Neuronal stem cell (in vitro differentiated cells): ENCODE measurements around the gene KLK12.

Experiments
- DNase-seq: peaks from one replicate; pipeline ENCODE4 v3.0.0-alpha.2; 2013; ENCODE audit warnings: low spot score
- H2AFZ ChIP-seq: one replicate; pipeline ENCODE4 v1.6.1; 2013; ENCODE audit warnings: mild to moderate bottlenecking, low read length, inconsistent platforms
- H2AK5ac ChIP-seq: 2 replicates; pipeline ENCODE4 v1.6.1; 2013; ENCODE audit warnings: low read depth, mild to moderate bottlenecking, inconsistent platforms, low read length, moderate library complexity, mixed read lengths
- H2BK120ac ChIP-seq: 2 replicates; pipeline ENCODE4 v1.6.1; 2013; ENCODE audit warnings: low read depth, mild to moderate bottlenecking, inconsistent platforms, low read length, moderate library complexity, mixed read lengths
- H2BK12ac ChIP-seq: one replicate; pipeline ENCODE4 v1.6.1; 2013; ENCODE audit warnings: low read length, inconsistent platforms
- H2BK15ac ChIP-seq: 2 replicates; pipeline ENCODE4 v1.6.1; 2013; ENCODE audit warnings: mild to moderate bottlenecking, low read length, inconsistent platforms, mixed read lengths
- H2BK5ac ChIP-seq: one replicate; pipeline ENCODE4 v1.6.1; 2013; ENCODE audit warnings: inconsistent platforms, mild to moderate bottlenecking, low read length, moderate library complexity
- H3K14ac ChIP-seq: one replicate; pipeline ENCODE4 v1.6.1; 2013; ENCODE audit warnings: low read length, inconsistent platforms
- H3K18ac ChIP-seq: 2 replicates; pipeline ENCODE4 v1.6.1; 2013; ENCODE audit warnings: low read length, inconsistent platforms
- H3K23ac ChIP-seq: 2 replicates; pipeline ENCODE4 v1.6.1; 2013; ENCODE audit warnings: low read depth, mild to moderate bottlenecking, mixed read lengths, low read length, inconsistent platforms; ENCODE audit not compliant: poor library complexity
- H3K27ac ChIP-seq: replicated peaks from 3 replicates; pipeline ENCODE4 v1.5.1; 2013; ENCODE audit warnings: low read length, inconsistent platforms
- H3K27me3 ChIP-seq, 3 experiments: 2 replicates each; pipeline ENCODE4 v1.6.1; 2013; ENCODE audit warnings: low read length in 3 of 3, mild to moderate bottlenecking in 2 of 3, inconsistent platforms in 1 of 3, low read depth in 1 of 3, mixed read lengths in 1 of 3, moderate library complexity in 1 of 3; ENCODE audit not compliant: control insufficient read depth in 3 of 3, insufficient read depth in 3 of 3
- H3K36me3 ChIP-seq, 2 donors: replicated peaks in 1 of 2; 2 replicates each; pipeline ENCODE4 v1.6.1; 2013; ENCODE audit warnings: low read length in 2 of 2; ENCODE audit not compliant: control insufficient read depth in 2 of 2, insufficient read depth in 2 of 2
- H3K4ac ChIP-seq: 2 replicates; pipeline ENCODE4 v1.6.1; 2013; ENCODE audit warnings: inconsistent platforms, mild to moderate bottlenecking, low read length, moderate library complexity
- H3K4me1 ChIP-seq, 2 donors: 1 replicate in 1 of 2; 2 replicates in 1 of 2; pipeline ENCODE4 v1.6.1; 2013; ENCODE audit warnings: low read length in 2 of 2, low read depth in 1 of 2; ENCODE audit not compliant: control insufficient read depth in 2 of 2, insufficient read depth in 1 of 2
- H3K4me2 ChIP-seq: one replicate; pipeline ENCODE4 v1.6.1; 2013; ENCODE audit warnings: mild to moderate bottlenecking, low read length, inconsistent platforms; ENCODE audit not compliant: insufficient read depth, poor library complexity, severe bottlenecking
- H3K4me3 ChIP-seq, 2 donors: 2 replicates each; pipeline ENCODE4 v1.5.1; 2013; ENCODE audit warnings: low read length in 2 of 2, mild to moderate bottlenecking in 2 of 2, inconsistent platforms in 1 of 2, moderate library complexity in 1 of 2
- H3K79me1 ChIP-seq: one replicate; pipeline ENCODE4 v1.6.1; 2013; ENCODE audit warnings: low read depth, mild to moderate bottlenecking, inconsistent platforms, low read length, moderate library complexity
- H3K9ac ChIP-seq: one replicate; pipeline ENCODE4 v1.6.1; 2013; ENCODE audit warnings: mild to moderate bottlenecking, low read depth, low read length, inconsistent platforms; ENCODE audit not compliant: poor library complexity
- H3K9me3 ChIP-seq, 2 donors: replicated peaks in 1 of 2; 2 replicates each; pipeline versions ENCODE3 to v1.6.1; 2013; ENCODE audit warnings: low read length in 2 of 2, mild to moderate bottlenecking in 2 of 2, inconsistent platforms in 1 of 2, low read depth in 1 of 2, mixed read lengths in 1 of 2, moderate library complexity in 1 of 2; ENCODE audit not compliant: control insufficient read depth in 2 of 2, insufficient read depth in 1 of 2
- H4K8ac ChIP-seq: one replicate; pipeline ENCODE4 v1.6.1; 2013; ENCODE audit warnings: low read depth, mild to moderate bottlenecking, inconsistent platforms, low read length, moderate library complexity
- H4K91ac ChIP-seq: one replicate; pipeline ENCODE4 v1.6.1; 2013; ENCODE audit warnings: low read length, low read depth, mild to moderate bottlenecking, inconsistent platforms; ENCODE audit not compliant: poor library complexity
- WGBS, 2 donors: extraction: QIAGEN DNeasy Blood & Tissue Kit; methylation state at CpG; one replicate each; pipeline ENCODE4 v1.1.7; 2013; ENCODE audit warnings: missing lambda C conversion rate in 2 of 2, mixed read lengths in 1 of 2; ENCODE audit not compliant: insufficient read length in 2 of 2, insufficient replicate concordance in 1 of 2; ENCODE audit errors: extremely low coverage in 2 of 2; 5-methylcytosine and 5-hydroxymethylcytosine counted together

The KLK12 gene

DNA sequence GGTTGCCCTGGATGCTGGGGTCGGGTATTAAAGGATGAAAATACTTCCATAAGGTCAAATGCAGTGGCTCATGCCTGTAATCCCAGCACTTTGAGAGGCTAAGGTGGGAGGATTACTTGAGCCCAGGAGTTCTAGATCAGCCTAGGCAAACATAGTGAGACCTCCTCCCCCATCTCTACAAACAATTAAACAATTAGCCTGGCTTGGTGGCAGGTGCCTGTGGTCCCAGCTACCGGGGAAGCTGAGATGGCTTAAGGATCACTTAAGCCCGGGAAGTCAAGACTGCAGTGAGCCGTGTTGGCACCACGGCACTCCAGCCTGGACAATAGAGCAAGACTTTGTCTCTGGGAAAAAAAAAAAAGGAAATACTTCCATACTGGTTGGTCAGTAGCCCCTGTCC, 9.9 kb downstream of the KLK12 start:
- H2BK5ac ChIP-seq, result no peak overlapping the region
- peaks cover 0 to 16% of the 10 kb centered on the region in 2 donors for H3K4me1 ChIP-seq
- peak overlapping the region; percentile 53 for H3K18ac ChIP-seq
- H3K27me3 ChIP-seq, result peaks cover 0 to 63% (median 6%) of the 10 kb centered on the region in 3 experiments
- H3K9me3 ChIP-seq, result no peaks in the 10 kb centered on the region
- H3K23ac ChIP-seq, result no peak overlapping the region
- H3K36me3 ChIP-seq, result no peaks in the 10 kb centered on the region
- H2AK5ac ChIP-seq, result no peak overlapping the region
- H3K14ac ChIP-seq, result no peak overlapping the region
- no peak overlapping the region for H3K4me2 ChIP-seq
- no peak overlapping the region for H4K8ac ChIP-seq
- no peak overlapping the region for H4K91ac ChIP-seq
- no peak overlapping the region for H3K27ac ChIP-seq
- no peak overlapping the region for H2AFZ ChIP-seq
- no CpG with 5 or more reads among the region's 5 CpGs for WGBS, 2 donors
- H3K79me1 ChIP-seq, result peaks cover 1% of the 10 kb centered on the region
- no peak overlapping the region for H2BK15ac ChIP-seq
- H3K4me3 ChIP-seq, result no peak overlapping the region
- no peak for DNase-seq
- no peak overlapping the region for H3K4ac ChIP-seq
- no peak overlapping the region for H2BK12ac ChIP-seq
- no peak overlapping the region for H3K9ac ChIP-seq
- H2BK120ac ChIP-seq, result no peak overlapping the region

DNA sequence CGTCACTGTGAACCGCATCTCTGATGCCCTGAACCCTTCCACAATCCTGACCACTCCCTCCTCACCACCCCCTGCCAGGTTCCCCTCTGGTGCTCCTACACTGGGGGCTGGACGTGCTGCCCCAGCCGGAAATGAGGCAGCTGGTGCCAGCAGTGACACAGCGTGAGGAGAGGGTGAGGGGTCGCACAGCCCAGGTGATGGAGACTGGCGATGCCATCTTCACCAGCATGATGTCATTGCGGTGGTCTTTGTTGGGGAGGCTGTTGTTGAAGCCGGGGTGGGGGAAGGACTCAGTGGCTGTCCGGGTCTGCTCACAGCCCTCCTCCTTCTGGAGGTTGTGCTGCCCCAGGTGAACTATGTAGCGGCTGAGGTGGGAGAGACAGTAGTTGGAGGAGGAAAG, 10.9 kb downstream of the KLK12 start:
- H2BK15ac ChIP-seq, result no peak overlapping the region
- H4K8ac ChIP-seq, result no peak overlapping the region
- H3K9ac ChIP-seq, result no peak overlapping the region
- no peak overlapping the region for H4K91ac ChIP-seq
- H2BK5ac ChIP-seq, result no peak overlapping the region
- H3K27ac ChIP-seq, result no peak overlapping the region
- no peak overlapping the region for H2BK12ac ChIP-seq
- no peak for DNase-seq
- H3K18ac ChIP-seq, result peak overlapping the region; percentile 15
- H3K4me1 ChIP-seq, result peaks cover 0 to 18% of the 10 kb centered on the region in 2 donors
- H3K36me3 ChIP-seq, result no peaks in the 10 kb centered on the region
- no peak overlapping the region for H2AFZ ChIP-seq
- H3K9me3 ChIP-seq, result peaks cover 0 to 2% of the 10 kb centered on the region in 2 donors
- H3K79me1 ChIP-seq, result peaks cover 4% of the 10 kb centered on the region
- H2AK5ac ChIP-seq, result peak overlapping the region; percentile 41
- H3K27me3 ChIP-seq, result peaks cover 6 to 72% (median 16%) of the 10 kb centered on the region in 3 experiments
- H3K4ac ChIP-seq, result no peak overlapping the region
- no peak overlapping the region for H3K4me2 ChIP-seq
- no peak overlapping the region for H2BK120ac ChIP-seq
- peak overlapping the region; percentile 11 for H3K23ac ChIP-seq
- H3K14ac ChIP-seq, result no peak overlapping the region
- no peak overlapping the region for H3K4me3 ChIP-seq
- WGBS, 2 donors, result no CpG with 5 or more reads among the region's 11 CpGs

DNA sequence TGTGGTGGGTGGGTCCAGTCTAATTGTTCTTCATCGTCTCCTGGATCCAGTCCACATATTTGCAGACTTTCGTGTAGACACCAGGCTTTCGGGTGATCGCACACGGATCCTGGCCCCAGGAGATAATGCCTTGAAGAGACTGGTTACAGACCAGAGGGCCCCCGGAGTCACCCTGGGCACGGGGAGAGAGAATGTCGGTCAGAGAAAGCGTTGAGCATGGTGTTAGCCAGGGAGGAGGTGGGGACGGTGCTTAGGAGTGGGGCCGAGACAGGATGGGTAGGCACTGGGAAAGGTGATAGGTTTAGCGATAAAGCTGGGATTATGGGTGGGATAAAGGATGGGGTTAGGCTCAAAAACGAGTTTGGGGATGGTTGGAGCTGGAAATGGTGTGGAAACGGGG, 12.3 kb downstream of the KLK12 start:
- Histone ChIP-seq H3K27me3 (peaks cover 9 to 81% (median 28%) of the 10 kb centered on the region in 3 experiments), H2BK5ac (no peak overlapping the region), H2BK12ac (no peak overlapping the region), H2AK5ac (no peak overlapping the region), H3K27ac (no peak overlapping the region), H3K4me2 (no peak overlapping the region), H3K4me1 (peaks cover 0 to 18% of the 10 kb centered on the region in 2 donors), H3K4ac (no peak overlapping the region), H3K14ac (peak overlapping the region; percentile 40), H4K91ac (no peak overlapping the region), H3K36me3 (no peaks in the 10 kb centered on the region), H3K4me3 (no peak overlapping the region), H2BK120ac (peak overlapping the region; percentile 41), H3K9me3 (peaks cover 0 to 2% of the 10 kb centered on the region in 2 donors), H3K9ac (no peak overlapping the region), H3K23ac (no peak overlapping the region), H3K79me1 (peaks cover 4% of the 10 kb centered on the region), H2BK15ac (no peak overlapping the region), H4K8ac (no peak overlapping the region), H2AFZ (no peak overlapping the region), H3K18ac (peak overlapping the region; percentile 33)
- no peak for DNase-seq
- WGBS, 2 donors, result 100% methylated on average over 2 of the region's 14 CpGs; no CpG with 5 or more reads in 1 of the 2 donors

DNA sequence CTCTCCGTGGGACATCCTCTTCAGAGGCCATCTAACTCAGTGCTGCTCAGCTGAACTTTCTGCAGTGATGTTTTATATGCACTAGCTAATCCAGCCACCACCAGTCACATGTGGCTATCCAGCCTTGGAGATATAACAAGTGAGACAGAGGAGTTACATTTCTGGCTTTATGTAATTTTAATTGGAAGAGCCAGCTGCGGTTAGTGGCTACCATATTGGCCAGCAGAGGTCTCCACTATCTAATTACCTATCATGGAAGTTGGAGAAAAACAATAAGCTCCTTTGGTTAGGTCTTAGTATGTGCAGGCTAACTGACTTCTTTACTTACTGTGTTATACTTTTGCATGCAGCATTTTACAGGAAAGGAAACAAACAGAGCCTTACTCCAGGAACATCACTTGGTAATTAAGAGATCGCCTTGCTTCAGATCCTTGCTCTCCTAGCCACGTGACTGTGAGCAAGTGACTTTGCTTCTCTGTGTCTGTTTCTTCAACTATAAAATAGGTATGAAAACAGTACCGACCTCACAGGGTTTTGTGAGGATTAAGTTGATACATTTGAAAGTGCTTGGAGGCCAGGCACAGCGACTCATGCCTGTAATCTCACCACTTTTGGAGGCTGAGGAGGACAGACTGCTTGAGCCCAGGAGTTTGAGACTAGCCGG, 13.7 kb downstream of the KLK12 start:
- peaks cover 11 to 79% (median 40%) of the 10 kb centered on the region in 3 experiments for H3K27me3 ChIP-seq
- WGBS, 2 donors, result no CpG with 5 or more reads among the region's 7 CpGs
- no peak overlapping the region for H3K18ac ChIP-seq
- no peak overlapping the region for H2BK120ac ChIP-seq
- peaks cover 4% of the 10 kb centered on the region for H3K79me1 ChIP-seq
- H2BK5ac ChIP-seq, result no peak overlapping the region
- no peak overlapping the region for H3K9ac ChIP-seq
- peaks cover 0 to 2% of the 10 kb centered on the region in 2 donors for H3K9me3 ChIP-seq
- peak; percentile 38 for DNase-seq
- H2BK12ac ChIP-seq, result no peak overlapping the region
- H3K23ac ChIP-seq, result no peak overlapping the region
- no peak overlapping the region for H4K8ac ChIP-seq
- H3K4ac ChIP-seq, result no peak overlapping the region
- H2AFZ ChIP-seq, result no peak overlapping the region
- H3K4me2 ChIP-seq, result no peak overlapping the region
- H2BK15ac ChIP-seq, result no peak overlapping the region
- H3K14ac ChIP-seq, result no peak overlapping the region
- peaks cover 0 to 16% of the 10 kb centered on the region in 2 donors for H3K4me1 ChIP-seq
- no peak overlapping the region for H3K27ac ChIP-seq
- no peak overlapping the region for H4K91ac ChIP-seq
- no peak overlapping the region for H2AK5ac ChIP-seq
- H3K4me3 ChIP-seq, result no peak overlapping the region
- H3K36me3 ChIP-seq, result no peaks in the 10 kb centered on the region
